ENCODE measurements around the gene PRR12.

Gene PRR12

DNA sequence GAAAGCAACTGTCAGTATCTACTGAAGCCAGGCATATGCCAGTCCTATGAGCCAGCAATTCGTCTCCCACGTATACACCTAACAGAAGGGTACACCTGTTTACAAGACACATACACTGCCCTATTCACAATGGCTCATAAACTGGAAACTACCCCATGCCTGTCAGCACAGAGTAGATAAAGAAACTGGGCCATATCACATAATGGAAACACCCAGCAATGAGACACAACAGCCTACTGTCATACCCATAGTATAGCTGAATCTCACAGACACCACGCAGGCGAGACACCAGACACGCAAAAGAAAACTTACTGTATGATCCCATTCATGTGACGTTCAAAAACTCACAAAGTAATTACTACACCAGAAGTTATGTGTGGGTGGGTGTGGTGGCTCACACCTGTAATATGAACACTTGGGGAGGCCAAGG is 26.4 kb upstream of the PRR12 start:
- Histone ChIP-seq H4K20me1 (ENCODE audit: insufficient read depth, low read length) (peaks cover 27% of the 10 kb centered on the region; the same call in 1 of the 2 replicates), H2AFZ (ENCODE audit: low read depth, low read length) (no peak overlapping the region), H3K4me3 (ENCODE audit: low read depth in 1 of 2, low read length in 2 of 2) (no peak overlapping the region), H3K27ac (ENCODE audit: low read length) (no peak overlapping the region), H3K4me2 (ENCODE audit: insufficient read depth, low read length) (no peak overlapping the region), H3K36me3 (ENCODE audit: insufficient read depth, low read length) (peaks cover 15% of the 10 kb centered on the region), H3K9me3 (ENCODE audit: insufficient read depth, low read length, severe bottlenecking) (no peaks in the 10 kb centered on the region), H3K9ac (ENCODE audit: low read depth, low read length) (no peak overlapping the region), H3K4me1 (ENCODE audit: insufficient read depth, low read length) (peaks cover 20% of the 10 kb centered on the region), H3K79me2 (ENCODE audit: insufficient read depth, low read length) (peaks cover 35% of the 10 kb centered on the region), H3K27me3 (ENCODE audit: insufficient read depth, low read length, poor library complexity) (no peaks in the 10 kb centered on the region)
- TF ChIP-seq EZH2 (IDR thresholded peaks at IDR 0.05; ENCODE audit: borderline replicate concordance, low read depth, low read length, severe bottlenecking) = no peak
- TF ChIP-seq, protein P1, sequence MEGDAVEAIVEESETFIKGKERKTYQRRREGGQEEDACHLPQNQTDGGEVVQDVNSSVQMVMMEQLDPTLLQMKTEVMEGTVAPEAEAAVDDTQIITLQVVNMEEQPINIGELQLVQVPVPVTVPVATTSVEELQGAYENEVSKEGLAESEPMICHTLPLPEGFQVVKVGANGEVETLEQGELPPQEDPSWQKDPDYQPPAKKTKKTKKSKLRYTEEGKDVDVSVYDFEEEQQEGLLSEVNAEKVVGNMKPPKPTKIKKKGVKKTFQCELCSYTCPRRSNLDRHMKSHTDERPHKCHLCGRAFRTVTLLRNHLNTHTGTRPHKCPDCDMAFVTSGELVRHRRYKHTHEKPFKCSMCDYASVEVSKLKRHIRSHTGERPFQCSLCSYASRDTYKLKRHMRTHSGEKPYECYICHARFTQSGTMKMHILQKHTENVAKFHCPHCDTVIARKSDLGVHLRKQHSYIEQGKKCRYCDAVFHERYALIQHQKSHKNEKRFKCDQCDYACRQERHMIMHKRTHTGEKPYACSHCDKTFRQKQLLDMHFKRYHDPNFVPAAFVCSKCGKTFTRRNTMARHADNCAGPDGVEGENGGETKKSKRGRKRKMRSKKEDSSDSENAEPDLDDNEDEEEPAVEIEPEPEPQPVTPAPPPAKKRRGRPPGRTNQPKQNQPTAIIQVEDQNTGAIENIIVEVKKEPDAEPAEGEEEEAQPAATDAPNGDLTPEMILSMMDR (IDR thresholded peaks at IDR 0.05; ENCODE audit: borderline replicate concordance, extremely low read depth, low read length, poor library complexity, severe bottlenecking) = no peak
- DNase-seq = no peak
- ATAC-seq (ENCODE audit: insufficient read depth, low read depth) = no peak

DNA sequence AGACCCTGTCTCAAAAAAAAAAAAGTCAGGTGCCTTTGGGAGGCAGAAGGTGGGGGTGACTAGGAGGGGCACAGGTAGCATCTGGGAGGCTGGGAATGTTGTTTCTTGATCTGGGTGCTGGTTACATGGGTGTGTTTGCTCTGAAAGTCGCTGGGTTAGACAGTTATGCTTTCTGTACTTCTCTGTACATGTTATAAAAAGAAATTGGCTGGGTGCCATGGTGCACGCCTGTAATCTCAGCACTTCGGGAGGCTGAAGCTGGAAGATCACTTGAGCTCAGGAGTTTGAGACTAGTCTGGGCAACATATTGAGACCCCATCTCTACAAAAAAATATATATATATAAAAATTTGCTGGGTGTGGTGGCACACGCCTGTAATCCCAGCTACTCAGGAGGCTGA is 25.7 kb upstream of the PRR12 start:
- no peak for ATAC-seq (ENCODE audit: insufficient read depth, low read depth)
- H3K4me3 ChIP-seq (ENCODE audit: low read depth in 1 of 2, low read length in 2 of 2) = no peak overlapping the region
- H3K9ac ChIP-seq (ENCODE audit: low read depth, low read length) = no peak overlapping the region
- H3K27me3 ChIP-seq (ENCODE audit: insufficient read depth, low read length, poor library complexity) = no peaks in the 10 kb centered on the region
- peaks cover 9% of the 10 kb centered on the region; the same call in 1 of the 2 replicates for H3K36me3 ChIP-seq (ENCODE audit: insufficient read depth, low read length)
- no peaks in the 10 kb centered on the region for H3K9me3 ChIP-seq (ENCODE audit: insufficient read depth, low read length, severe bottlenecking)
- TF ChIP-seq, protein P1 (IDR thresholded peaks at IDR 0.05; ENCODE audit: borderline replicate concordance, extremely low read depth, low read length, poor library complexity, severe bottlenecking) = no peak
- no peak for TF ChIP-seq EZH2 (IDR thresholded peaks at IDR 0.05; ENCODE audit: borderline replicate concordance, low read depth, low read length, severe bottlenecking)
- no peak overlapping the region for H3K4me2 ChIP-seq (ENCODE audit: insufficient read depth, low read length)
- H4K20me1 ChIP-seq (ENCODE audit: insufficient read depth, low read length) = peaks cover 26% of the 10 kb centered on the region; the same call in 1 of the 2 replicates
- no peak overlapping the region for H2AFZ ChIP-seq (ENCODE audit: low read depth, low read length)
- peaks cover 40% of the 10 kb centered on the region for H3K79me2 ChIP-seq (ENCODE audit: insufficient read depth, low read length)
- H3K27ac ChIP-seq (ENCODE audit: low read length) = no peak overlapping the region
- no peak for DNase-seq
- H3K4me1 ChIP-seq (ENCODE audit: insufficient read depth, low read length) = peaks cover 24% of the 10 kb centered on the region

DNA sequence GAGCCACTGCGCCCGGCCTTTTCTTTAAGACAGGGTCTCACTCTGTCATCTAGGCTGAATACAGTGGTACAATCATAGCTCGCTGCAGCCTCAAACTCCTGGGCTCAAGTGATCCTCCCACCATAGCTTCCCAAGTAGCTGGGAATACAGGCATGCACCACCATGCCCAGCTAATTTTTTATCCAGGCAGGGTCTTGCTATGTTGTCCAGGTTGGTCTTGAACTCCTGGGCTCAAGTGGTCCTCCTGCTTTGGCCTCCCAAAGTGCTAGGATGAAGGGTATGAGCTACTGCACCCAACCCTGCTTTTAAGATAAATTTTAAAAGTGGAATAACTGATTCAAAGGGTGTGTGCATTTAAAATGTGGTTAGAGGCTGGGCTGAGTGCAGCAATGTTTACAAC is 24.7 kb upstream of the PRR12 start:
- Histone ChIP-seq H4K20me1 (ENCODE audit: insufficient read depth, low read length) (peaks cover 33% of the 10 kb centered on the region; the same call in 1 of the 2 replicates), H3K36me3 (ENCODE audit: insufficient read depth, low read length) (0 out of 2 replicates have a peak, but pooled peaks cover 5% of the 10 kb centered on the region), H3K4me3 (ENCODE audit: low read depth in 1 of 2, low read length in 2 of 2) (no peak overlapping the region), H3K4me2 (ENCODE audit: insufficient read depth, low read length) (no peak overlapping the region), H3K79me2 (ENCODE audit: insufficient read depth, low read length) (peaks cover 45% of the 10 kb centered on the region), H3K27ac (ENCODE audit: low read length) (no peak overlapping the region), H2AFZ (ENCODE audit: low read depth, low read length) (no peak overlapping the region), H3K4me1 (ENCODE audit: insufficient read depth, low read length) (peaks cover 31% of the 10 kb centered on the region), H3K9ac (ENCODE audit: low read depth, low read length) (no peak overlapping the region), H3K9me3 (ENCODE audit: insufficient read depth, low read length, severe bottlenecking) (no peaks in the 10 kb centered on the region), H3K27me3 (ENCODE audit: insufficient read depth, low read length, poor library complexity) (no peaks in the 10 kb centered on the region)
- TF ChIP-seq EZH2 (IDR thresholded peaks at IDR 0.05; ENCODE audit: borderline replicate concordance, low read depth, low read length, severe bottlenecking) = no peak
- TF ChIP-seq, protein P1 (IDR thresholded peaks at IDR 0.05; ENCODE audit: borderline replicate concordance, extremely low read depth, low read length, poor library complexity, severe bottlenecking) = no peak
- no peak for ATAC-seq (ENCODE audit: insufficient read depth, low read depth)
- no peak for DNase-seq
